Measurements from ENCODE around the gene RYR2. TPM values are rescaled to one million over a fixed set of nuclear protein-coding genes. Genes with fewer than 3 reads are reported as not detected.
"Not testable (repeated sequence)": the region's sequence is repeated elsewhere in the genome, so short reads cannot be mapped to it uniquely, and the experiment has no call there.

Gene RYR2
- total RNA-seq, 1 donor from 2014 or later = not detected

- intact Hi-C loops (cut with micrococcal nuclease) = no loop called here
These were observed 727.9 kb downstream of the RYR2 start for GRCh38 chr1:237769916-237770315.

- intact Hi-C loops (cut with micrococcal nuclease) = no loop called here
These were observed 730.0 kb downstream of the RYR2 start for GRCh38 chr1:237772009-237772408.

- intact Hi-C loops (cut with micrococcal nuclease) = no loop called here
These were observed 732.3 kb downstream of the RYR2 start for GRCh38 chr1:237774246-237774645.

GRCh38 chr1:237779356-237779755, 737.4 kb downstream of the RYR2 start:
- intact Hi-C loops (cut with micrococcal nuclease) = no loop called here

- intact Hi-C loops (cut with micrococcal nuclease) = no loop called here
These were observed 744.2 kb downstream of the RYR2 start for GRCh38 chr1:237786066-237786719.

GRCh38 chr1:237788069-237788468, 746.1 kb downstream of the RYR2 start:
- intact Hi-C loops (cut with micrococcal nuclease) = no loop called here

- intact Hi-C loops (cut with micrococcal nuclease) = no loop called here
These were observed 747.6 kb downstream of the RYR2 start for GRCh38 chr1:237789619-237790018.

- intact Hi-C loops (cut with micrococcal nuclease) = no loop called here
These were observed 749.6 kb downstream of the RYR2 start for GRCh38 chr1:237791592-237791991.

GRCh38 chr1:237792149-237792548, 750.2 kb downstream of the RYR2 start:
- intact Hi-C loops (cut with micrococcal nuclease) = no loop called here

- intact Hi-C loops (cut with micrococcal nuclease) = no loop called here
These were observed 750.7 kb downstream of the RYR2 start for GRCh38 chr1:237792726-237793125.

GRCh38 chr1:237794071-237794470, 752.1 kb downstream of the RYR2 start:
- intact Hi-C loops (cut with micrococcal nuclease) = no loop called here

- intact Hi-C loops (cut with micrococcal nuclease) = no loop called here
These were observed 753.6 kb downstream of the RYR2 start for GRCh38 chr1:237795558-237795957.

GRCh38 chr1:237799762-237800474, 757.9 kb downstream of the RYR2 start:
- intact Hi-C loops (cut with micrococcal nuclease) = no loop called here

GRCh38 chr1:237804516-237804915, 762.5 kb downstream of the RYR2 start:
- intact Hi-C loops (cut with micrococcal nuclease) = no loop called here

GRCh38 chr1:237809099-237809498, 767.1 kb downstream of the RYR2 start:
- intact Hi-C loops (cut with micrococcal nuclease) = no loop called here

- intact Hi-C loops (cut with micrococcal nuclease) = no loop called here
These were observed 769.6 kb downstream of the RYR2 start for GRCh38 chr1:237811633-237812032.

- intact Hi-C loops (cut with micrococcal nuclease) = no loop called here
These were observed 770.1 kb downstream of the RYR2 start for GRCh38 chr1:237812061-237812460.

- intact Hi-C loops (cut with micrococcal nuclease) = no loop called here
These were observed 772.4 kb downstream of the RYR2 start for GRCh38 chr1:237814319-237814924.

GRCh38 chr1:237817277-237817676, 775.3 kb downstream of the RYR2 start:
- intact Hi-C loops (cut with micrococcal nuclease) = no loop called here

GRCh38 chr1:237820634-237821033, 778.6 kb downstream of the RYR2 start:
- intact Hi-C loops (cut with micrococcal nuclease) = not testable (repeated sequence)

GRCh38 chr1:237832858-237833257, 790.9 kb downstream of the RYR2 start:
- intact Hi-C loops (cut with micrococcal nuclease) = no loop called here

GRCh38 chr1:237834048-237834447, 792.1 kb downstream of the RYR2 start:
- intact Hi-C loops (cut with micrococcal nuclease) = no loop called here

- intact Hi-C loops (cut with micrococcal nuclease) = no loop called here
These were observed 792.5 kb downstream of the RYR2 start for GRCh38 chr1:237834461-237834860.

Measured in T-helper 1 cell treated with Interleukin-12 subunit alpha and Interleukin-12 subunit beta and Interleukin-4 antibody, amounts not matched to agents 30 ng/mL and 1 ng/mL, for 36 hours (primary cell).